ENCODE measurements around the gene DCAF17.

DNA sequence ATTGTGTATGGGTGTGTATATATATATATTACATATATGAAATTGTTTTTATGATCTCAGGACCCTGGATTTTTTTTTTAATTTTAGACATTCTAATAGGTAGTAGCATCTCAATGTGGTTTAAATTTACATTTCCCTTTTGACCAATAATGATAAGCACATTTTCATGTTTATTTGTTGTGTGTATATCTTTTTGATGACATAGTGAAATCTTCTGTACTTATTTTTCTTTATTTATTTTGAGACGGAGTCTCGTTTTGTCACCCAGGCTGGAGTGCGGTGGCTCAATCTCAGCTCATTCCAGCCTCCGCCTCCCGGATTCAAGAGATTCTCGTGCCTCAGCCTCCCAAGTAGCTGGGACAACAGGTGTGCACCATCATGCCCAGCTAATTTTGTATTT lies 53.2 kb downstream of the DCAF17 start:
- TF ChIP-seq, protein P1, sequence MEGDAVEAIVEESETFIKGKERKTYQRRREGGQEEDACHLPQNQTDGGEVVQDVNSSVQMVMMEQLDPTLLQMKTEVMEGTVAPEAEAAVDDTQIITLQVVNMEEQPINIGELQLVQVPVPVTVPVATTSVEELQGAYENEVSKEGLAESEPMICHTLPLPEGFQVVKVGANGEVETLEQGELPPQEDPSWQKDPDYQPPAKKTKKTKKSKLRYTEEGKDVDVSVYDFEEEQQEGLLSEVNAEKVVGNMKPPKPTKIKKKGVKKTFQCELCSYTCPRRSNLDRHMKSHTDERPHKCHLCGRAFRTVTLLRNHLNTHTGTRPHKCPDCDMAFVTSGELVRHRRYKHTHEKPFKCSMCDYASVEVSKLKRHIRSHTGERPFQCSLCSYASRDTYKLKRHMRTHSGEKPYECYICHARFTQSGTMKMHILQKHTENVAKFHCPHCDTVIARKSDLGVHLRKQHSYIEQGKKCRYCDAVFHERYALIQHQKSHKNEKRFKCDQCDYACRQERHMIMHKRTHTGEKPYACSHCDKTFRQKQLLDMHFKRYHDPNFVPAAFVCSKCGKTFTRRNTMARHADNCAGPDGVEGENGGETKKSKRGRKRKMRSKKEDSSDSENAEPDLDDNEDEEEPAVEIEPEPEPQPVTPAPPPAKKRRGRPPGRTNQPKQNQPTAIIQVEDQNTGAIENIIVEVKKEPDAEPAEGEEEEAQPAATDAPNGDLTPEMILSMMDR (IDR thresholded peaks at IDR 0.05 in 8 of 11, conservative IDR thresholded peaks at IDR 0.05 in 3 of 11) = no peak
- TF ChIP-seq POLR2A (IDR thresholded peaks at IDR 0.05) = no peak

All from spleen (tissue), 7 donors.